ENCODE results near the gene DGKB. TPM values are rescaled to one million over a fixed set of nuclear protein-coding genes. Genes with fewer than 3 reads are reported as not detected.

Gene DGKB
- total and polyA plus RNA-seq, 12 donors = 0.07 to 5.8 (median 1.5) TPM; not detected in 3

GRCh38 chr7:14242175-14242574 lies 660.4 kb downstream of the DGKB start:
- no peak for DNase-seq
- Histone ChIP-seq H3K36me3 (replicated peaks in 1 of 2) (no peaks in the 10 kb centered on the region), H3K4me1 (replicated peaks in 1 of 2) (no peaks in the 10 kb centered on the region), H3K9me3 (replicated peaks in 1 of 3) (no peaks in the 10 kb centered on the region), H3K4me3 (no peak overlapping the region), H3K27me3 (no peaks in the 10 kb centered on the region), H3K27ac (no peak overlapping the region)
- 87 to 96% (median 91%) methylated on average over 5 of the region's 5 CpGs for WGBS, 4 donors
- intact Hi-C loops (cut with DNase I) = no loop called here
- TF ChIP-seq POLR2A (IDR thresholded peaks at IDR 0.05) = no peak
- TF ChIP-seq CTCF (IDR thresholded peaks at IDR 0.05) = no peak

GRCh38 chr7:14236834-14237233 lies 665.7 kb downstream of the DGKB start:
- intact Hi-C loops (cut with DNase I) = no loop called here
- Histone ChIP-seq H3K4me3 (no peak overlapping the region), H3K27me3 (no peaks in the 10 kb centered on the region), H3K9me3 (replicated peaks in 1 of 3) (no peaks in the 10 kb centered on the region), H3K27ac (no peak overlapping the region), H3K4me1 (replicated peaks in 1 of 2) (no peaks in the 10 kb centered on the region), H3K36me3 (replicated peaks in 1 of 2) (no peaks in the 10 kb centered on the region)
- TF ChIP-seq CTCF (IDR thresholded peaks at IDR 0.05) (no peak), POLR2A (IDR thresholded peaks at IDR 0.05) (no peak)
- WGBS, 4 donors = 61 to 75% (median 70%) methylated on average over 3 of the region's 3 CpGs
- DNase-seq = no peak

- H3K27me3 ChIP-seq = no peaks in the 10 kb centered on the region
- H3K36me3 ChIP-seq (replicated peaks in 1 of 2) = no peaks in the 10 kb centered on the region
- TF ChIP-seq POLR2A (IDR thresholded peaks at IDR 0.05) = no peak
- TF ChIP-seq CTCF (IDR thresholded peaks at IDR 0.05) = no peak
- H3K27ac ChIP-seq = no peak overlapping the region
- no peaks in the 10 kb centered on the region for H3K9me3 ChIP-seq (replicated peaks in 1 of 3)
- intact Hi-C loops (cut with DNase I) = no loop called here
- no peak for DNase-seq
- no peaks in the 10 kb centered on the region for H3K4me1 ChIP-seq (replicated peaks in 1 of 2)
- no peak overlapping the region for H3K4me3 ChIP-seq
- 72 to 86% (median 79%) methylated on average over 2 of the region's 2 CpGs for WGBS, 4 donors
These were observed 667.5 kb downstream of the DGKB start for GRCh38 chr7:14235056-14235455.

- no peak overlapping the region for H3K27ac ChIP-seq
- intact Hi-C loops (cut with DNase I) = no loop called here
- DNase-seq = no peak
- no peaks in the 10 kb centered on the region for H3K36me3 ChIP-seq (replicated peaks in 1 of 2)
- H3K9me3 ChIP-seq (replicated peaks in 1 of 3) = no peaks in the 10 kb centered on the region
- 66 to 74% (median 73%) methylated on average over 4 of the region's 4 CpGs for WGBS, 4 donors
- H3K4me1 ChIP-seq (replicated peaks in 1 of 2) = no peaks in the 10 kb centered on the region
- no peaks in the 10 kb centered on the region for H3K27me3 ChIP-seq
- H3K4me3 ChIP-seq = no peak overlapping the region
- no peak for TF ChIP-seq POLR2A (IDR thresholded peaks at IDR 0.05)
- TF ChIP-seq CTCF (IDR thresholded peaks at IDR 0.05) = no peak
These were observed 668.6 kb downstream of the DGKB start for GRCh38 chr7:14233868-14234369.

Data from adrenal gland (tissue), 12 donors.